Nephron (organoid): ENCODE measurements around the gene PLXNA1.

Experiments
- H3K27ac Mint-ChIP-seq, 3 experiments: 2 replicates each; pipeline ENCODE4 v1.8.0; 2020; ENCODE audit warnings: mixed read lengths in 3 of 3, mild to moderate bottlenecking in 2 of 3, moderate library complexity in 1 of 3
- H3K27me3 Mint-ChIP-seq: 2 replicates; pipeline ENCODE4 v1.8.0; 2021; ENCODE audit warnings: low read depth, mild to moderate bottlenecking, moderate library complexity, mixed read lengths
- H3K36me3 Mint-ChIP-seq: 2 replicates; pipeline ENCODE4 v1.8.0; 2020; ENCODE audit warnings: low read depth, mixed read lengths
- H3K4me1 Mint-ChIP-seq: 2 replicates; pipeline ENCODE4 v1.8.0; 2020; ENCODE audit warnings: mixed read lengths
- H3K4me3 Mint-ChIP-seq, 3 experiments: 2 replicates each; pipeline ENCODE4 v1.8.0; 2020; ENCODE audit warnings: mild to moderate bottlenecking in 3 of 3, mixed read lengths in 3 of 3, moderate library complexity in 2 of 3
- H3K9me3 Mint-ChIP-seq: 2 replicates; pipeline ENCODE4 v1.8.0; 2020; ENCODE audit warnings: mixed read lengths
- CTCF ChIP-seq, 3 experiments: fragments of 200-600 bp; sonication (generic); IDR thresholded peaks; one replicate each; pipeline ENCODE4 v1.5.0; 2021; ENCODE audit warnings: antibody characterized with exemption in 3 of 3; ENCODE audit not compliant: unreplicated experiment in 3 of 3

The PLXNA1 gene

GRCh38 chr3:126982471-126983175 lies at the start of gene PLXNA1:
TSS of gene PLXNA1 (plus strand) at chr3:126983115. CDS start at chr3:126988594, 5,479 bp downstream.
- no peaks in the 10 kb centered on the region for H3K36me3 Mint-ChIP-seq
- no peak within 1 kb of the TSS for H3K27ac Mint-ChIP-seq
- TF ChIP-seq CTCF (IDR thresholded peaks at IDR 0.05; ENCODE audit: unreplicated experiment in 3 of 3): peak; percentile 84 to 87 (median 86)
- peak within 1 kb of the TSS; percentile 75 to 85 (median 81) for H3K4me3 Mint-ChIP-seq
- peaks cover 3% of the 10 kb centered on the region for H3K9me3 Mint-ChIP-seq
- H3K27me3 Mint-ChIP-seq: peaks cover 36% of the 10 kb centered on the region
- peaks cover 12% of the 10 kb centered on the region for H3K4me1 Mint-ChIP-seq

- Mint-ChIP-seq H3K4me3 (no peak overlapping the region), H3K27ac (peak overlapping the region in 1 of 3 experiments; percentile 19), H3K9me3 (no peaks in the 10 kb centered on the region), H3K27me3 (peaks cover 17% of the 10 kb centered on the region), H3K4me1 (peaks cover 27% of the 10 kb centered on the region), H3K36me3 (no peaks in the 10 kb centered on the region)
- TF ChIP-seq CTCF (IDR thresholded peaks at IDR 0.05; ENCODE audit: unreplicated experiment in 3 of 3): no peak
Measured at GRCh38 chr3:126934031-126934531, 48.8 kb upstream of the PLXNA1 start.

- Mint-ChIP-seq H3K4me1 (peaks cover 36% of the 10 kb centered on the region), H3K4me3 (no peak overlapping the region), H3K27me3 (peaks cover 14% of the 10 kb centered on the region), H3K9me3 (no peaks in the 10 kb centered on the region), H3K36me3 (no peaks in the 10 kb centered on the region), H3K27ac (no peak overlapping the region)
- TF ChIP-seq CTCF (IDR thresholded peaks at IDR 0.05; ENCODE audit: unreplicated experiment in 3 of 3): no peak
Measured at GRCh38 chr3:126934991-126935390, 47.9 kb upstream of the PLXNA1 start.

GRCh38 chr3:126935756-126936509 lies 47.0 kb upstream of the PLXNA1 start:
- H3K27ac Mint-ChIP-seq: no peak overlapping the region
- TF ChIP-seq CTCF (IDR thresholded peaks at IDR 0.05; ENCODE audit: unreplicated experiment in 3 of 3): no peak
- H3K4me3 Mint-ChIP-seq: no peak overlapping the region
- no peaks in the 10 kb centered on the region for H3K36me3 Mint-ChIP-seq
- no peaks in the 10 kb centered on the region for H3K9me3 Mint-ChIP-seq
- peaks cover 14% of the 10 kb centered on the region for H3K27me3 Mint-ChIP-seq
- H3K4me1 Mint-ChIP-seq: peaks cover 38% of the 10 kb centered on the region

- Mint-ChIP-seq H3K36me3 (no peaks in the 10 kb centered on the region), H3K27me3 (peaks cover 11% of the 10 kb centered on the region), H3K9me3 (no peaks in the 10 kb centered on the region), H3K27ac (no peak overlapping the region), H3K4me1 (peaks cover 37% of the 10 kb centered on the region), H3K4me3 (no peak overlapping the region)
- no peak for TF ChIP-seq CTCF (IDR thresholded peaks at IDR 0.05; ENCODE audit: unreplicated experiment in 3 of 3)
Measured at GRCh38 chr3:126936853-126937425, 46.0 kb upstream of the PLXNA1 start.
